Activated CD8-positive, alpha-beta T cell treated with anti-CD3 and anti-CD28 coated beads for 36 hours (primary cell): ENCODE measurements around the gene HSD17B12. TPM values are rescaled to one million over a fixed set of nuclear protein-coding genes. Genes with fewer than 3 reads are reported as not detected.

Experiments used
- ATAC-seq: fragments of 200-7000 bp; cut with Tn5 transposase; one replicate; pipeline ENCODE4 v1.10.0; 2021; ENCODE audit warnings: mild to moderate bottlenecking, moderate library complexity
- CTCF ChIA-PET: fragments of 350-600 bp; sonication (Branson Sonifier 250); formaldehyde crosslinking; loops from one replicate; lab custom pipeline; 2021; ENCODE audit warnings: antibody characterized with exemption; lab: Charles Lee
- POLR2A ChIA-PET: fragments of 350-600 bp; sonication (Branson Sonifier 250); formaldehyde crosslinking; loops from one replicate; lab custom pipeline; 2021; ENCODE audit warnings: antibody characterized with exemption; lab: Charles Lee
- DNase-seq: peaks from one replicate; pipeline ENCODE4 v3.0.0-alpha.2; 2020
- H3K27ac Mint-ChIP-seq: one replicate; pipeline ENCODE4 v1.8.0; 2021; ENCODE audit warnings: mild to moderate bottlenecking, mixed read lengths
- H3K27me3 Mint-ChIP-seq: one replicate; pipeline ENCODE4 v1.8.0; 2021; ENCODE audit warnings: mixed read lengths
- H3K36me3 Mint-ChIP-seq: one replicate; pipeline ENCODE4 v1.8.0; 2021; ENCODE audit warnings: low read depth, mixed read lengths
- H3K4me1 Mint-ChIP-seq: one replicate; pipeline ENCODE4 v1.8.0; 2021; ENCODE audit warnings: low read depth, mixed read lengths
- H3K4me3 Mint-ChIP-seq: one replicate; pipeline ENCODE4 v1.8.0; 2021; ENCODE audit warnings: mild to moderate bottlenecking, moderate library complexity, mixed read lengths
- H3K9me3 Mint-ChIP-seq: one replicate; pipeline ENCODE4 v1.8.0; 2021; ENCODE audit warnings: mixed read lengths
- intact Hi-C: fragments of 100-400 bp; cut with micrococcal nuclease; formaldehyde crosslinking; loops from one replicate; pipeline ENCODE4 v1.10.0; 2022
- total RNA-seq, 2 experiments: library from RNA; stranded (reverse); gene quantifications; one replicate each; pipeline ENCODE4 v1.2.3, GENCODE V29; 2021
- TF ChIP-seq, protein P1 (sequence below): fragments of 200-600 bp; IDR thresholded peaks from one replicate; pipeline ENCODE4 v1.8.0; 2022; ENCODE audit warnings: antibody characterized with exemption, mild to moderate bottlenecking

The HSD17B12 gene
- total RNA-seq, 2 experiments from 2014 or later, result 44.8 to 46.8 TPM

DNA sequence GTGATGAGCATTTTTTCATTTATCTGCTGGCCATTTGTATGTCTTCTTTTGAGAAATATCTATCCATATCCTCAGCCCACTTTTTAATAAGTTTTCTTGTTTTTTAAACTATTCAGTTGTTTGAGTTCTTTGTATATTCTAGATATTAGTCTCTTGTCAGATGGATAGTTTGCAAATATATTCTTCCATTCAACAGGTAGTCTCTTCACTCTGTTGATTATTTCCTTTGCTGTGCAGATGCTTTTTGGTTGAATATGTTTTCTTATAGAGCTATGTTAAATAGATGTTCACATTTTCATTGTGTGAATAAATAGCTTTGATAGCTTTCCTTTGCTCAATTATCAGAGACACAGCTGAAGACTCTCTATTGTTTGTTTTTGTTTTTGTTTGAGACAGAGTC lies 131.9 kb downstream of the HSD17B12 start:
- CTCF ChIA-PET, result interaction anchor here (0.8 kb wide), 1 partner anchor 12 kb away, joined by 3 read pairs; no protein-coding TSS in a partner anchor

DNA sequence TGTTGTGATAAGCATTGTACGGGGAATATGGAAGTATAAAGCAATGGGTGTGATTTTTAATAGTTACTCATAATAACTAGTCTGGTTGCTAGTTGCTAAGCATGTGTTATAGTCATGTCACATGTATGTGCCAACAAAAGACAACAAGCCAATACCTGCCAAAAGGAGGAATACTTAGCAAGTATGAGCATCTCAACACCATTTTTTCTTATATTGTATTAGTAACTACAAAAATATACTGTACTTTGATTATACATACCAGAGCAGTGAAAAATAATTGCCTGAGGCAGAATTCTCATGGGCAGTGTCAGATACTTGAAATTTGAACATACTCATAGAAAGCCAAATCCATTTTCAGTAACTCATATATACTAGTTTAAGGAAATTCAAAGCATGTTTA lies 137.7 kb downstream of the HSD17B12 start:
- DNase-seq (no peak), ATAC-seq (no peak)
- Mint-ChIP-seq H3K27me3 (no peaks in the 10 kb centered on the region), H3K36me3 (peaks cover 49% of the 10 kb centered on the region), H3K4me1 (no peaks in the 10 kb centered on the region), H3K9me3 (no peaks in the 10 kb centered on the region), H3K27ac (no peak overlapping the region), H3K4me3 (no peak overlapping the region)
- ChIA-PET CTCF (no interaction called here), POLR2A (no interaction called here)
- intact Hi-C loops, result no loop called here
- TF ChIP-seq, protein P1, sequence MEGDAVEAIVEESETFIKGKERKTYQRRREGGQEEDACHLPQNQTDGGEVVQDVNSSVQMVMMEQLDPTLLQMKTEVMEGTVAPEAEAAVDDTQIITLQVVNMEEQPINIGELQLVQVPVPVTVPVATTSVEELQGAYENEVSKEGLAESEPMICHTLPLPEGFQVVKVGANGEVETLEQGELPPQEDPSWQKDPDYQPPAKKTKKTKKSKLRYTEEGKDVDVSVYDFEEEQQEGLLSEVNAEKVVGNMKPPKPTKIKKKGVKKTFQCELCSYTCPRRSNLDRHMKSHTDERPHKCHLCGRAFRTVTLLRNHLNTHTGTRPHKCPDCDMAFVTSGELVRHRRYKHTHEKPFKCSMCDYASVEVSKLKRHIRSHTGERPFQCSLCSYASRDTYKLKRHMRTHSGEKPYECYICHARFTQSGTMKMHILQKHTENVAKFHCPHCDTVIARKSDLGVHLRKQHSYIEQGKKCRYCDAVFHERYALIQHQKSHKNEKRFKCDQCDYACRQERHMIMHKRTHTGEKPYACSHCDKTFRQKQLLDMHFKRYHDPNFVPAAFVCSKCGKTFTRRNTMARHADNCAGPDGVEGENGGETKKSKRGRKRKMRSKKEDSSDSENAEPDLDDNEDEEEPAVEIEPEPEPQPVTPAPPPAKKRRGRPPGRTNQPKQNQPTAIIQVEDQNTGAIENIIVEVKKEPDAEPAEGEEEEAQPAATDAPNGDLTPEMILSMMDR, result no peak

More for the DNA sequence above, 131.9 kb downstream of the HSD17B12 start:
- intact Hi-C loops, result no loop called here
- no peak overlapping the region for H3K27ac Mint-ChIP-seq
- ATAC-seq (no peak), DNase-seq (no peak)
- H3K9me3 Mint-ChIP-seq, result no peaks in the 10 kb centered on the region
- no peaks in the 10 kb centered on the region for H3K4me1 Mint-ChIP-seq
- no peak overlapping the region for H3K4me3 Mint-ChIP-seq
- H3K36me3 Mint-ChIP-seq, result peaks cover 13% of the 10 kb centered on the region
- POLR2A ChIA-PET, result no interaction called here
- no peaks in the 10 kb centered on the region for H3K27me3 Mint-ChIP-seq
- TF ChIP-seq, protein P1, result no peak

DNA sequence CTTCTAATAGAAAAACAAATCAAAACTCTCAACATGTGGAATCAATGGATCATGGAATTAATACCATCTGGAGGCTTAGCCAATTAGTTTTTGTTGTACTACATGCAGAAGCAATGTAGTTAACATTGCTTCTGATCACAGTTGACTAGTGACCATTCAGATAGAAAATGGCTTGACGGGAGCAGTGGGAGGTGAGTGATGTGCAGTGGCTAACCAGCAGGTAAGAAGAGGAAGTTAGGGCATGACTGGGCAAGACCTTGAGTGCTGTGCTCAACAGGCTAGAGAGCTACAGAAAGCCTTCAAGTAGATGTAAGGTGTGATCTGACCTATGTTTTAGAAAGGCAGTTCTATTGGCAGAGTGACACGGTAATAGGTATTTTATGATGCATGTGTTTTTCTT lies 139.4 kb downstream of the HSD17B12 start:
- ATAC-seq, result no peak
- Mint-ChIP-seq H3K4me3 (no peak overlapping the region), H3K4me1 (no peaks in the 10 kb centered on the region), H3K27me3 (no peaks in the 10 kb centered on the region), H3K36me3 (peaks cover 49% of the 10 kb centered on the region), H3K27ac (no peak overlapping the region), H3K9me3 (no peaks in the 10 kb centered on the region)
- DNase-seq, result no peak
- CTCF ChIA-PET, result no interaction called here
- POLR2A ChIA-PET, result interaction anchor here (1.6 kb wide), 1 partner anchor 10 kb away, joined by 3 read pairs; no protein-coding TSS in a partner anchor
- intact Hi-C loops, result no loop called here
- TF ChIP-seq, protein P1, result no peak

DNA sequence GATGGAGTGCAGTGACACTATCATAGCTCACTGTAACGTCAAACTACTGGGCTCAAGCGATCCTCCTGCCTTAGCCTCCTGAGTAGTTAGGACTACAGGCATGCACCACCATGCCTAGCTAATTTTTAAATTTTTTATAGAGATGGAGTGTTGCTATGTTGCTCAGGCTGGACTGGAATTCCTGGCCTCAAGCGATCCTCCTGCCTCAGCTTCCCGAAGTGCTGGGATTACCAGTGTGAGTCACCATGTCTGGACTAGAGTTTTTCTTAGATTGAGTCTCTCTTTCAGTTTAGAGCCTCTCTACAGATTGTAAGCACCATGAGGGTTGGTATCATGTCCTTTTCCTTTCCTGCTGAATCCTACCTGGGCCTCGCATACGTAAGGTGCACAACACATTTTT lies 142.8 kb downstream of the HSD17B12 start:
- intact Hi-C loops, result no loop called here
- H3K4me1 Mint-ChIP-seq, result peaks cover 2% of the 10 kb centered on the region

DNA sequence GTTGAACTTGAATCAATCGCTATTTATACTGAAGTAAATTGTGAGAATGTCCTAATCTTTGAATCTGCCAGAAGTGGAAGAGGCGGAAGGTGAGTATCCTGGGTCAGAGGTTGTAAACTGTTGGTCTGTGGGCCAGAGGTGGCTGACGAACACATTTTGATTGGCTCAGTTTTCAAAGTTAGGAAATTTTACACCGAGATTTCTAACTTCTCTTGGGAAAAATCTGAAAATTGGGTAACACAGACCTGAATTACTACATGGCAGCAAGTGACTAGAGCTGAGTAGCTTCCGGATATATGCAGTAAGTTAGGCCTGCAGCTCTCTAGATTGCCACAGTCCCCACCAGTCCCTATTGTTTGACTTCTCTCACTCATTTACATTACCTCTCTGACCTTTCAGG lies 143.3 kb downstream of the HSD17B12 start:
- POLR2A ChIA-PET, result no interaction called here
- Mint-ChIP-seq H3K27me3 (no peaks in the 10 kb centered on the region), H3K36me3 (peaks cover 38% of the 10 kb centered on the region), H3K4me3 (no peak overlapping the region), H3K4me1 (peaks cover 2% of the 10 kb centered on the region), H3K9me3 (no peaks in the 10 kb centered on the region), H3K27ac (no peak overlapping the region)
- ATAC-seq, result no peak
- no peak for DNase-seq
- CTCF ChIA-PET, result interaction anchor here (1.0 kb wide), 1 partner anchor 24 kb away, joined by 3 read pairs; no protein-coding TSS in a partner anchor
- TF ChIP-seq, protein P1, result no peak
- intact Hi-C loops, result no loop called here

More for the DNA sequence above, 142.8 kb downstream of the HSD17B12 start:
- Mint-ChIP-seq H3K36me3 (peaks cover 38% of the 10 kb centered on the region), H3K27ac (no peak overlapping the region), H3K4me3 (no peak overlapping the region), H3K27me3 (no peaks in the 10 kb centered on the region), H3K9me3 (no peaks in the 10 kb centered on the region)
- ChIA-PET POLR2A (no interaction called here), CTCF (interaction anchor here (0.7 kb wide), 1 partner anchor 8 kb away, joined by 3 read pairs; no protein-coding TSS in a partner anchor)
- ATAC-seq (no peak), DNase-seq (no peak)
- TF ChIP-seq, protein P1, result no peak
